Upper lobe of right lung (tissue), 1 donor: ENCODE data around the gene AQP12B. TPM values are rescaled to one million over a fixed set of nuclear protein-coding genes. Genes with fewer than 3 reads are reported as not detected.

Experiments used
- ATAC-seq: fragments of 200-7000 bp; cut with Tn5 transposase; one replicate; pipeline ENCODE4 v1.9.1; 2020; ENCODE audit warnings: mild to moderate bottlenecking, moderate library complexity
- DNase-seq: peaks from one replicate; pipeline ENCODE4 v3.0.0-alpha.2; 2020
- H3K27ac ChIP-seq: fragments of 200-600 bp; one replicate; pipeline ENCODE4 v1.8.0; 2022
- H3K27me3 ChIP-seq: fragments of 200-600 bp; one replicate; pipeline ENCODE4 v1.8.0; 2022; ENCODE audit warnings: mild to moderate bottlenecking
- H3K36me3 ChIP-seq: fragments of 200-600 bp; one replicate; pipeline ENCODE4 v1.8.0; 2022
- H3K4me1 ChIP-seq: fragments of 200-600 bp; one replicate; pipeline ENCODE4 v1.8.0; 2022
- H3K4me3 ChIP-seq: fragments of 200-600 bp; one replicate; pipeline ENCODE4 v1.8.0; 2022; ENCODE audit warnings: mild to moderate bottlenecking
- H3K9me3 ChIP-seq: fragments of 200-600 bp; one replicate; pipeline ENCODE4 v1.8.0; 2022
- CTCF ChIP-seq: fragments of 200-600 bp; IDR thresholded peaks from one replicate; pipeline ENCODE4 v1.8.0; 2022; ENCODE audit warnings: antibody characterized with exemption
- intact Hi-C: fragments of 100-400 bp; cut with DNase I; formaldehyde crosslinking; loops from one replicate; pipeline ENCODE4 v1.11.0; 2022
- total RNA-seq: library from RNA; stranded (reverse); fragmentation: NEBNext Ultra II Directional; extraction: Animal tissue kit (Norgen Biotek cat#: 25700); gene quantifications from one replicate; pipeline ENCODE4 v1.2.1, GENCODE V29; 2021
- donor health status: DM: no; HTN: yes; CAD: no; lungs with severe emphysema.

AQP12B gene
- total RNA-seq, 1 donor from 2014 or later: not detected

- TF ChIP-seq CTCF: no peak
- H3K27ac ChIP-seq: no peak overlapping the region
- ATAC-seq (no peak), DNase-seq (no peak)
- no peaks in the 10 kb centered on the region for H3K9me3 ChIP-seq
- H3K27me3 ChIP-seq: no peaks in the 10 kb centered on the region
- H3K4me3 ChIP-seq: no peak overlapping the region
- intact Hi-C loops: no loop called here
- H3K4me1 ChIP-seq: no peaks in the 10 kb centered on the region
- no peaks in the 10 kb centered on the region for H3K36me3 ChIP-seq
Observed at GRCh38 chr2:240723851-240724250, 41.2 kb upstream of the AQP12B start.

- no peak for ATAC-seq
- Histone ChIP-seq H3K27me3 (no peaks in the 10 kb centered on the region), H3K27ac (no peak overlapping the region), H3K4me3 (no peak overlapping the region), H3K9me3 (no peaks in the 10 kb centered on the region), H3K36me3 (no peaks in the 10 kb centered on the region), H3K4me1 (no peaks in the 10 kb centered on the region)
- no peak for DNase-seq
- intact Hi-C loops: no loop called here
- no peak for TF ChIP-seq CTCF
Observed at GRCh38 chr2:240722796-240723735, 40.4 kb upstream of the AQP12B start.

GRCh38 chr2:240722376-240722775 is 39.7 kb upstream of the AQP12B start:
- no peak overlapping the region for H3K27ac ChIP-seq

GRCh38 chr2:240721596-240722180 is 39.0 kb upstream of the AQP12B start:
- Histone ChIP-seq H3K4me3 (no peak overlapping the region), H3K36me3 (no peaks in the 10 kb centered on the region), H3K4me1 (no peaks in the 10 kb centered on the region), H3K27ac (no peak overlapping the region), H3K9me3 (no peaks in the 10 kb centered on the region), H3K27me3 (no peaks in the 10 kb centered on the region)
- ATAC-seq: no peak
- no peak for DNase-seq
- no peak for TF ChIP-seq CTCF
- intact Hi-C loops: no loop called here

More at GRCh38 chr2:240722376-240722775, 39.7 kb upstream of the AQP12B start:
- Histone ChIP-seq H3K27me3 (no peaks in the 10 kb centered on the region), H3K4me1 (no peaks in the 10 kb centered on the region), H3K9me3 (no peaks in the 10 kb centered on the region), H3K36me3 (no peaks in the 10 kb centered on the region), H3K4me3 (no peak overlapping the region)
- DNase-seq (no peak), ATAC-seq (no peak)
- no peak for TF ChIP-seq CTCF
- intact Hi-C loops: no loop called here

- H3K9me3 ChIP-seq: no peaks in the 10 kb centered on the region
- no peak for TF ChIP-seq CTCF
- no peaks in the 10 kb centered on the region for H3K4me1 ChIP-seq
- no peaks in the 10 kb centered on the region for H3K36me3 ChIP-seq
- ATAC-seq (no peak), DNase-seq (no peak)
- no peak overlapping the region for H3K27ac ChIP-seq
- no peaks in the 10 kb centered on the region for H3K27me3 ChIP-seq
- intact Hi-C loops: no loop called here
- no peak overlapping the region for H3K4me3 ChIP-seq
Observed at GRCh38 chr2:240720686-240721595, 38.3 kb upstream of the AQP12B start.
